ENCODE data around the gene IZUMO2.
"Not testable (repeated sequence)": the region's sequence is repeated elsewhere in the genome, so short reads cannot be mapped to it uniquely, and the experiment has no call there.

DNA sequence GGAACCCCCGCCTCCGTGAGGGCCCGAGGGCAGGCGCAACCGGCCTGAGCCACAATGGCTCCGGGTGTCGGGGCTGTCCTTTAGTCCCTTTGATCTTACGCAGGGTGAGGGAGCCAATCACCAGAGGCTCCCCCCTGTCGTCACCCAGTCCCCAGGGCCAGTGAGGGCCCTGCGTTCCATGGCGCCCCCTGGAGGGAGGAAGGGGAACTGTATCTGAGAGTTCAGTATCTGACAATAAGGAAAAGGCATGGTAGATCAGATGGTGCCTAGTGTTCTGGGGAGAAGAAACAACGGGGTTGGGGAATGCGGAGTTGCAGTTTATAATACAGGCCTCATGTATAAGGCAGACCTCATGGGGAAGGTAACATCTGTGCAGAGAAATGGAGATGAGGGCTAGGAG, 59.1 kb downstream of the IZUMO2 start:
- TF ChIP-seq CTCF (IDR thresholded peaks at IDR 0.05); REST (IDR thresholded peaks at IDR 0.05; ENCODE audit: insufficient read depth in 1 of 2, low read depth in 2 of 2, low read length in 1 of 2): not testable (repeated sequence)

Measured in Panc1 (cell line).